Neutrophil (primary cell): ENCODE measurements around the gene SLC26A9.

Experiments
- H3K27ac ChIP-seq: fragments of 200-600 bp; sonication (generic); 2 replicates; pipeline ENCODE4 v1.5.1; 2016; ENCODE audit warnings: mild to moderate bottlenecking, moderate library complexity
- H3K27me3 ChIP-seq: fragments of 200-600 bp; sonication (generic); 2 replicates; pipeline ENCODE4 v1.6.0; 2016; ENCODE audit warnings: mild to moderate bottlenecking
- H3K36me3 ChIP-seq: fragments of 200-600 bp; sonication (generic); 2 replicates; pipeline ENCODE4 v1.5.1; 2017
- H3K4me1 ChIP-seq, 2 experiments: fragments of 200-600 bp in 1 of 2; sonication (generic) in 1 of 2; 1 replicate in 1 of 2; 2 replicates in 1 of 2; pipeline versions ENCODE4 v1.5.1 to v1.6.1; 2013 to 2016; ENCODE audit warnings: low read depth in 1 of 2, low read length in 1 of 2, mild to moderate bottlenecking in 1 of 2, moderate library complexity in 1 of 2; ENCODE audit not compliant: control insufficient read depth in 1 of 2, insufficient read depth in 1 of 2
- H3K4me3 ChIP-seq, 2 experiments: fragments of 200-600 bp in 1 of 2; sonication (generic) in 1 of 2; 1 replicate in 1 of 2; 2 replicates in 1 of 2; pipeline ENCODE4 v1.5.1; 2013 to 2016; ENCODE audit warnings: low read depth in 1 of 2, low read length in 1 of 2, mild to moderate bottlenecking in 1 of 2, moderate library complexity in 1 of 2
- H3K9me3 ChIP-seq: fragments of 200-600 bp; sonication (generic); 2 replicates; pipeline ENCODE4 v1.5.1; 2016
- CTCF ChIP-seq: fragments of 200-600 bp; sonication (generic); IDR thresholded peaks from 2 replicates; pipeline ENCODE4 v1.5.1; 2016; ENCODE audit warnings: antibody characterized with exemption

SLC26A9 gene

GRCh38 chr1:205976708-205977401 is 33.6 kb upstream of the SLC26A9 start:
- no peak for TF ChIP-seq CTCF
- Histone ChIP-seq H3K36me3 (no peaks in the 10 kb centered on the region), H3K4me1 (no peaks in the 10 kb centered on the region), H3K9me3 (no peaks in the 10 kb centered on the region), H3K27me3 (no peaks in the 10 kb centered on the region), H3K4me3 (no peak overlapping the region), H3K27ac (no peak overlapping the region)

GRCh38 chr1:205976036-205976435 is 32.8 kb upstream of the SLC26A9 start:
- H3K4me3 ChIP-seq, result no peak overlapping the region
- H3K27ac ChIP-seq, result no peak overlapping the region
- no peaks in the 10 kb centered on the region for H3K27me3 ChIP-seq
- TF ChIP-seq CTCF, result no peak
- H3K36me3 ChIP-seq, result no peaks in the 10 kb centered on the region
- no peaks in the 10 kb centered on the region for H3K9me3 ChIP-seq
- H3K4me1 ChIP-seq, result no peaks in the 10 kb centered on the region

- no peaks in the 10 kb centered on the region for H3K36me3 ChIP-seq
- no peaks in the 10 kb centered on the region for H3K4me1 ChIP-seq
- H3K27ac ChIP-seq, result no peak overlapping the region
- no peaks in the 10 kb centered on the region for H3K27me3 ChIP-seq
- no peak overlapping the region for H3K4me3 ChIP-seq
- no peaks in the 10 kb centered on the region for H3K9me3 ChIP-seq
- no peak for TF ChIP-seq CTCF
These were observed 32.2 kb upstream of the SLC26A9 start for GRCh38 chr1:205975387-205975998.

GRCh38 chr1:205974712-205975111 is 31.5 kb upstream of the SLC26A9 start:
- Histone ChIP-seq H3K4me3 (no peak overlapping the region), H3K27ac (no peak overlapping the region), H3K36me3 (no peaks in the 10 kb centered on the region), H3K27me3 (no peaks in the 10 kb centered on the region), H3K4me1 (no peaks in the 10 kb centered on the region), H3K9me3 (no peaks in the 10 kb centered on the region)
- TF ChIP-seq CTCF, result no peak

- no peak for TF ChIP-seq CTCF
- Histone ChIP-seq H3K4me1 (no peaks in the 10 kb centered on the region), H3K9me3 (no peaks in the 10 kb centered on the region), H3K4me3 (no peak overlapping the region), H3K27ac (no peak overlapping the region), H3K27me3 (no peaks in the 10 kb centered on the region), H3K36me3 (no peaks in the 10 kb centered on the region)
These were observed 30.3 kb upstream of the SLC26A9 start for GRCh38 chr1:205973377-205974232.
